K562 (cell line): ENCODE results near the gene ABCE1. TPM values are rescaled to one million over a fixed set of nuclear protein-coding genes. Genes with fewer than 3 reads are reported as not detected.

ENCODE experiments used
- ATAC-seq: fragments of 200-7000 bp; cut with Tn5 transposase; 3 replicates; pipeline ENCODE4 v1.9.1; 2020; ENCODE audit warnings: moderate library complexity
- BruUV-seq: library from RNA; stranded (reverse); fragments of 400-500 nt; replicated peaks from 2 replicates; lab custom pipeline; 2021; lab: Mats Ljungman, UMichigan
- CTCF ChIA-PET: fragments of 300-600 bp; formaldehyde crosslinking; extraction: SDS; loops from one replicate; lab custom pipeline; 2021; ENCODE audit warnings: low intra/inter-chr PET ratio; lab: Yijun Ruan, JAX
- POLR2A ChIA-PET: fragments of 300-600, 350-650 bp; sonication (Branson Sonifier 250); formaldehyde crosslinking; extraction: SDS; loops from one replicate; lab custom pipeline; 2021; ENCODE audit warnings: antibody characterized with exemption, inconsistent platforms; lab: Yijun Ruan, JAX
- DNase-seq, 4 experiments: peaks; one replicate each; pipeline versions ENCODE4 v3.0.0 to v3.0.0-alpha.2; 2011 to 2018; ENCODE audit warnings: low spot score in 3 of 4, mixed read lengths in 3 of 4; ENCODE audit errors: extremely low read depth in 1 of 4
- FAIRE-seq: peaks from 2 replicates; lab custom pipeline; 2011; peaks lifted over from hg19 to GRCh38; lab: Jason Lieb, UNC
- H2AFZ ChIP-seq: 2 replicates; pipeline ENCODE4 v1.6.0; 2011; ENCODE audit warnings: low read depth, low read length, control low read depth, inconsistent platforms
- H3K27ac ChIP-seq: fragments of 200-600 bp; 3 replicates; pipeline ENCODE4 v1.8.0; 2011; ENCODE audit warnings: low read depth, mild to moderate bottlenecking, control low read depth, inconsistent platforms, low read length, moderate library complexity, mixed read lengths; ENCODE audit errors: extremely low read depth
- H3K27me3 ChIP-seq, 2 experiments: fragments of 300-600 bp in 1 of 2; 2 replicates in 1 of 2; 3 replicates in 1 of 2; pipeline versions ENCODE4 v1.6.0 to v1.8.0; 2011; ENCODE audit warnings: inconsistent platforms in 2 of 2, low read length in 2 of 2, mild to moderate bottlenecking in 1 of 2, mixed read lengths in 1 of 2, moderate library complexity in 1 of 2; ENCODE audit not compliant: control insufficient read depth in 2 of 2, insufficient read depth in 2 of 2
- H3K36me3 ChIP-seq: fragments of 300-600 bp; 3 replicates; pipeline ENCODE4 v1.8.0; 2011; ENCODE audit warnings: mild to moderate bottlenecking, low read length, inconsistent platforms; ENCODE audit not compliant: control insufficient read depth, insufficient read depth
- H3K4me1 ChIP-seq, 2 experiments: fragments of 200-600 bp in 1 of 2; replicated peaks in 1 of 2; 2 replicates in 1 of 2; 3 replicates in 1 of 2; pipeline versions ENCODE4 v1.5.1 to v1.8.0; 2011; ENCODE audit warnings: inconsistent platforms in 2 of 2, low read length in 2 of 2, mild to moderate bottlenecking in 1 of 2, mixed read lengths in 1 of 2, moderate library complexity in 1 of 2; ENCODE audit not compliant: control insufficient read depth in 2 of 2, insufficient read depth in 2 of 2
- H3K4me2 ChIP-seq: 2 replicates; pipeline ENCODE4 v1.6.1; 2011; ENCODE audit warnings: low read length, control low read depth, inconsistent platforms, mixed read lengths; ENCODE audit not compliant: insufficient read depth
- H3K4me3 ChIP-seq: fragments of 200-600 bp; sonication (generic), shearing (Covaris generic); 2 replicates; pipeline ENCODE4 v1.5.1; 2016; ENCODE audit warnings: control low read depth, inconsistent platforms
- H3K79me2 ChIP-seq: fragments of 200-600 bp; 3 replicates; pipeline ENCODE4 v1.8.0; 2011; ENCODE audit warnings: low read length, inconsistent platforms; ENCODE audit not compliant: control insufficient read depth, insufficient read depth
- H3K9ac ChIP-seq, 2 experiments: 2 replicates each; pipeline versions ENCODE4 v1.6.0 to v1.6.1; 2011; ENCODE audit warnings: low read depth in 2 of 2, low read length in 2 of 2, control low read depth in 1 of 2, inconsistent platforms in 1 of 2, mild to moderate bottlenecking in 1 of 2, mixed read lengths in 1 of 2; ENCODE audit not compliant: insufficient read depth in 1 of 2
- H3K9me1 ChIP-seq: one replicate; pipeline ENCODE4 v1.6.0; 2011; ENCODE audit warnings: inconsistent platforms, mild to moderate bottlenecking, low read length, moderate library complexity; ENCODE audit not compliant: control insufficient read depth, insufficient read depth
- H3K9me3 ChIP-seq: replicated peaks from 2 replicates; pipeline ENCODE4 v1.5.1; 2011; ENCODE audit warnings: low read depth, low read length, inconsistent platforms; ENCODE audit not compliant: control insufficient read depth, insufficient read depth
- H4K20me1 ChIP-seq: replicated peaks from 2 replicates; pipeline ENCODE4 v1.6.1; 2011; ENCODE audit warnings: low read length, inconsistent platforms, mixed read lengths; ENCODE audit not compliant: control insufficient read depth, insufficient read depth
- IRF1 ChIP-seq: sonication (generic); formaldehyde crosslinking; IDR thresholded peaks from 2 replicates; pipeline ENCODE4 v1.8.0; 2022; ENCODE audit warnings: missing genetic modification reagents, mild to moderate bottlenecking, borderline replicate concordance
- IRF2 ChIP-seq: sonication (generic); formaldehyde crosslinking; IDR thresholded peaks from 2 replicates; pipeline ENCODE4 v1.8.1; 2022; ENCODE audit warnings: mild to moderate bottlenecking, missing genetic modification reagents
- KDM2B ChIP-seq: fragments of 250-450 bp; sonication (Bioruptor Pico); IDR thresholded peaks from 2 replicates; pipeline ENCODE4 v1.8.0; 2021; ENCODE audit warnings: mild to moderate bottlenecking, moderate library complexity
- PKNOX1 ChIP-seq: fragments of 450-650 bp; IDR thresholded peaks from 2 replicates; pipeline ENCODE4 v1.6.1; 2016
- RERE ChIP-seq: sonication (generic); formaldehyde crosslinking; IDR thresholded peaks from 2 replicates; pipeline ENCODE4 v1.8.0; 2023; ENCODE audit warnings: missing genetic modification reagents, mild to moderate bottlenecking, borderline replicate concordance
- SOX6 ChIP-seq: fragments of 450-650 bp; IDR thresholded peaks from 2 replicates; pipeline ENCODE4 v1.6.1; 2014; ENCODE audit warnings: mild to moderate bottlenecking
- ZHX1 ChIP-seq: fragments of 150-350 bp; conservative IDR thresholded peaks from 2 replicates; pipeline ENCODE4 v1.6.1; 2014; ENCODE audit warnings: low read length
- ZNF263 ChIP-seq: sonication (generic); formaldehyde crosslinking; IDR thresholded peaks from 2 replicates; pipeline ENCODE4 v1.8.0; 2022; ENCODE audit warnings: mild to moderate bottlenecking, missing genetic modification reagents, borderline replicate concordance
- ZNF398 ChIP-seq: fragments of 250-450 bp; sonication (Bioruptor Pico); IDR thresholded peaks from 2 replicates; pipeline ENCODE4 v1.8.0; 2021; ENCODE audit warnings: moderate library complexity, mild to moderate bottlenecking, inconsistent platforms
- ZSCAN32 ChIP-seq: fragments of 450-650 bp; formaldehyde crosslinking; IDR thresholded peaks from 2 replicates; pipeline ENCODE4 v1.4.0; 2020; ENCODE audit warnings: mild to moderate bottlenecking, moderate library complexity
- WGBS: fragments of 100-300 bp; shearing (Covaris generic); methylation state at CpG from one replicate; pipeline ENCODE4 v1.1.6; 2016; ENCODE audit warnings: low coverage, mixed read lengths; ENCODE audit not compliant: insufficient coverage; ENCODE audit errors: missing lambda C conversion rate; 5-methylcytosine and 5-hydroxymethylcytosine counted together
- in situ Hi-C: fragments of 300-500 bp; cut with MboI; formaldehyde crosslinking; loops from 4 replicates; pipeline ENCODE4 v1.15.0; 2018; ENCODE audit warnings: inconsistent platforms, mixed read lengths
- intact Hi-C: fragments of 100-400 bp; cut with micrococcal nuclease; formaldehyde crosslinking; loops from 2 replicates; pipeline ENCODE4 v1.14.2; 2022
- polyA plus RNA-seq, 8 experiments: library from polyadenylated mRNA; depleted of rRNA in 4 of 8; stranded (reverse) in 5 of 8; unstranded in 3 of 8; fragments of >200 nt; fragmentation: Nextera tagmentation in 2 of 8; fragmentation: Illumina TruSeq in 1 of 8; extraction: Ambion mirVana in 2 of 8; extraction: Trizol in 1 of 8; gene quantifications; 2 replicates each; pipeline versions ENCODE4 v1.2.1 to v1.2.3, GENCODE V29; 2011 to 2014; ENCODE audit warnings: inconsistent platforms in 1 of 8, missing spikeins in 1 of 8
- total RNA-seq, 7 experiments: library from RNA; depleted of rRNA in 6 of 7; stranded (reverse); fragments of >200 nt in 6 of 7; fragmentation: Illumina TruSeq in 2 of 7; extraction: Trizol in 2 of 7; gene quantifications; 2 replicates each; pipeline versions ENCODE4 v1.2.1 to v1.2.3, GENCODE V29; 2011 to 2021; ENCODE audit warnings: low replicate concordance in 1 of 7

Gene ABCE1
- total and polyA plus RNA-seq, 9 of the 15 experiments (the other 6 are each of a cell fraction or from before 2014, with no cell fraction given) = 134 to 256 (median 169) TPM

GRCh38 chr4:145076469-145076855 is 21.6 kb upstream of the ABCE1 start:
- ATAC-seq = no peak
- POLR2A ChIA-PET = interaction anchor here (0.9 to 1.2 kb wide), 2 partner anchors 17 to 26 kb away, joined by 3 read pairs; no protein-coding TSS in a partner anchor
- in situ Hi-C loops = no loop called here
- TF ChIP-seq ZNF263 = no peak
- TF ChIP-seq PKNOX1 = no peak
- no peak for TF ChIP-seq ZHX1
- no peak for TF ChIP-seq SOX6
- TF ChIP-seq IRF2 (CRISPR knock-in tag) = no peak
- no peak for TF ChIP-seq ZSCAN32
- no peak for TF ChIP-seq RERE (CRISPR knock-in tag)
- TF ChIP-seq ZNF398 (CRISPR knock-in tag) = no peak
- no peak for TF ChIP-seq KDM2B (CRISPR knock-in tag)
- TF ChIP-seq IRF1 (CRISPR knock-in tag) = no peak

More at GRCh38 chr4:145076469-145076855, 21.6 kb upstream of the ABCE1 start:
- Histone ChIP-seq H3K4me3 (no peak overlapping the region), H3K4me1 (peaks cover 5 to 8% of the 10 kb centered on the region in 2 experiments; a peak in 4 of 5 replicates), H3K27ac (no peak overlapping the region), H3K9me3 (no peaks in the 10 kb centered on the region), H3K9ac (no peak overlapping the region), H4K20me1 (no peaks in the 10 kb centered on the region), H3K9me1 (no peaks in the 10 kb centered on the region), H3K27me3 (no peaks in the 10 kb centered on the region), H3K36me3 (peaks cover 40% of the 10 kb centered on the region; the same call in 2 of the 3 replicates), H3K79me2 (peaks cover 48% of the 10 kb centered on the region), H2AFZ (no peak overlapping the region), H3K4me2 (no peak overlapping the region)
- FAIRE-seq (no peak), DNase-seq (no peak)
- CTCF ChIA-PET = no interaction called here
- intact Hi-C loops = no loop called here
- 79% methylated on average over 2 of the region's 2 CpGs for WGBS
- BruUV-seq = no TSS peak
